GM12875 (cell line): ENCODE measurements around the gene ADCY4.

Source experiments
- H3K4me3 ChIP-seq: one replicate; pipeline ENCODE4 v1.5.1; 2011; ENCODE audit warnings: low read depth, low read length, control low read depth
- TF ChIP-seq, protein P1 (sequence below): IDR thresholded peaks from 2 replicates; pipeline ENCODE4 v1.5.1; 2011; ENCODE audit warnings: low read depth, mild to moderate bottlenecking, control low read depth, inconsistent platforms, low read length, moderate library complexity, borderline replicate concordance; ENCODE audit not compliant: insufficient read depth

The ADCY4 gene

GRCh38 chr14:24284501-24285035 lies 50.3 kb downstream of the ADCY4 start:
- no peak overlapping the region for H3K4me3 ChIP-seq
- TF ChIP-seq, protein P1, sequence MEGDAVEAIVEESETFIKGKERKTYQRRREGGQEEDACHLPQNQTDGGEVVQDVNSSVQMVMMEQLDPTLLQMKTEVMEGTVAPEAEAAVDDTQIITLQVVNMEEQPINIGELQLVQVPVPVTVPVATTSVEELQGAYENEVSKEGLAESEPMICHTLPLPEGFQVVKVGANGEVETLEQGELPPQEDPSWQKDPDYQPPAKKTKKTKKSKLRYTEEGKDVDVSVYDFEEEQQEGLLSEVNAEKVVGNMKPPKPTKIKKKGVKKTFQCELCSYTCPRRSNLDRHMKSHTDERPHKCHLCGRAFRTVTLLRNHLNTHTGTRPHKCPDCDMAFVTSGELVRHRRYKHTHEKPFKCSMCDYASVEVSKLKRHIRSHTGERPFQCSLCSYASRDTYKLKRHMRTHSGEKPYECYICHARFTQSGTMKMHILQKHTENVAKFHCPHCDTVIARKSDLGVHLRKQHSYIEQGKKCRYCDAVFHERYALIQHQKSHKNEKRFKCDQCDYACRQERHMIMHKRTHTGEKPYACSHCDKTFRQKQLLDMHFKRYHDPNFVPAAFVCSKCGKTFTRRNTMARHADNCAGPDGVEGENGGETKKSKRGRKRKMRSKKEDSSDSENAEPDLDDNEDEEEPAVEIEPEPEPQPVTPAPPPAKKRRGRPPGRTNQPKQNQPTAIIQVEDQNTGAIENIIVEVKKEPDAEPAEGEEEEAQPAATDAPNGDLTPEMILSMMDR = no peak

- TF ChIP-seq, protein P1 = no peak
Observed at GRCh38 chr14:24283796-24284460, 50.9 kb downstream of the ADCY4 start.

GRCh38 chr14:24282736-24283135 lies 52.1 kb downstream of the ADCY4 start:
- TF ChIP-seq, protein P1 = no peak
- H3K4me3 ChIP-seq = no peak overlapping the region

More at GRCh38 chr14:24283796-24284460, 50.9 kb downstream of the ADCY4 start:
- H3K4me3 ChIP-seq = no peak overlapping the region

DNA sequence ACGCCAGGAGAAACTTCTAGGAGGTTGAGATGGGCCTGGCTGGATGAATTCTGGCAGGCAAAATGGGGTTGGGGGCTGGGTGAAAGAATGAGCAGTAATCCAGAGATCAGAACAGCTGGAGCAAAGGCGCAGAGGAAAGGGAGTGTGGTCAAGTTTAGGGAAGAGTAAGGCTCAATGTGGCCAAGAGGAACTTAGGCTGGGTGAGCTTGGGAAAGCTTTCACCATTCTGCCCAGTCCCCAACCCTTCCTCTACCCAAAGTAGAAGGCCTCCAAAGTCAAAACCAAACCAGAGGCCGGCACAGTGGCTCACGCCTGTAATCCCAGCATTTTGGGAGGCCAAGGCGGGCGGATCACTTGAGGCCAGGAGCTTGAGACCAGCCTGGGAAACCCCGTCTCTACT lies 53.2 kb downstream of the ADCY4 start:
- H3K4me3 ChIP-seq = no peak overlapping the region
- TF ChIP-seq, protein P1 = no peak

- H3K4me3 ChIP-seq = no peak overlapping the region
- TF ChIP-seq, protein P1 = no peak
Observed at GRCh38 chr14:24280797-24281460, 53.9 kb downstream of the ADCY4 start.

DNA sequence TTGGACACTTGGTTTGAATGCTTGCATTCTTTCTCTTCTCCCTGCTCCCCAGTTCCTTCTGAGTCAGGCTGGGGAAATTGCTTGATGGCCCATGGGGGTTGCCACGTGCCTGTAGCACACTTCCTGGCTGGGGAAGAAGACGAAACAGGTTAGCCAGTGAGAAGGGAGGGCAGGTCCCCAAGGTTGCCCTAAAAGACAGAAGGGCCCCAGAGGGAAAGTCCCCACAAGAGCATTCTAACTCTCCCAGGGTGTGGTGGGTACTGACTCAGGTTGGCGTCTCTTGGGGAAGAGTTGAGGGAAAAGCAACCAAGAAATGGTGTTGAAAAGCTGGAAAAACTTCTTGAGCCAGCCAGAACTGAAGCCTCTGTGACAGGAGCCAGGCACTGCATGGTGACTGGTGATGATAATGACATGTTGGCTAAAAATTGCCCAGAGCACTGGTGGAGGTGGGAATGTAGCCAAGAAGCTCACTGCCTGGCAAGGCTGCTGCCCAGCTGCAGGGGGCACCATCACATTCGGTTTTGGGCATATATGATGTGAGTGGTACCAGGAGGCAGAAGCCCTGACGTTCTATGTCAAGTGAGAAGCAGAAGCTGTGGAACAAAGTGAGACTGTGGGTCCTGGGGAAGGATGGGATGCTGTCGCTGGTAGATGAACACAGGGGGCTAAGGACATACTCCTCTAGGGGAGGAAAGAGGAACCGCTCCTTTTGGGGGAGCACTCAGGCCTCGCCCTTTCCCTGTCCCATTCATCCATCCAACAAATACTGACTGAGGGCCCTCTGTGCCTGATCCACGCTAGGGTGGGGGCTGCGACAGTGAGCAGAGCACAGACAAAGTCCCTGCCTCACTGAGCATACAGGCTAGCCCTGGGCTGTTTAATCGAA lies 55.3 kb downstream of the ADCY4 start:
- no peak overlapping the region for H3K4me3 ChIP-seq
- TF ChIP-seq, protein P1 = peak; percentile 42; the same call in 1 of the 2 replicates
